Stimulated activated CD8-positive, alpha-beta memory T cell treated with anti-CD3 and anti-CD28 coated beads, Interleukin-4, amount 100 ng/mL, for 48 hours (primary cell): Measurements from ENCODE around the gene ZFYVE28.

Source experiments
- DNase-seq: peaks from one replicate; pipeline ENCODE4 v3.0.0-alpha.2; 2020

Gene ZFYVE28

GRCh38 chr4:2268357-2269205 is 149.9 kb downstream of the ZFYVE28 start:
- no peak for DNase-seq

DNA sequence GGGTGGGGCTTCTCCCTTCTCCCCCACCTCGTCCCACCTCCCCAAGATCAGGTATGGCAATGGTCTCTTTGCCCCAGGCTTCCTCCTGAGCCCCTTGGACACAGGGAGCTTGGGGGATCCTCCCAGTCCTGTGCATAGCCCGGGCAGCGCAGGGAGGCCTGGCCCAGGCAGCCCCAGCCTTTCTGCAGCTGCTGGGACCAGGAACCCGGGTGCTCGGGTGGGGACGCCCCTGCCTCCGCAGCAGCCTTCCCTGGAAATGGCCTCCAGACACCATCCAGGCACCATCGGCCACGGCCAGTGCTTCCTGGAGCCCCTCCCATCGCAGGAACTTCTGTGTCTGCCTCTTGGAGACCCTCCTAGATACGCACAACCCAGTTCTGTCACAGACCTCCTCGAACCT is 150.6 kb downstream of the ZFYVE28 start:
- no peak for DNase-seq

DNA sequence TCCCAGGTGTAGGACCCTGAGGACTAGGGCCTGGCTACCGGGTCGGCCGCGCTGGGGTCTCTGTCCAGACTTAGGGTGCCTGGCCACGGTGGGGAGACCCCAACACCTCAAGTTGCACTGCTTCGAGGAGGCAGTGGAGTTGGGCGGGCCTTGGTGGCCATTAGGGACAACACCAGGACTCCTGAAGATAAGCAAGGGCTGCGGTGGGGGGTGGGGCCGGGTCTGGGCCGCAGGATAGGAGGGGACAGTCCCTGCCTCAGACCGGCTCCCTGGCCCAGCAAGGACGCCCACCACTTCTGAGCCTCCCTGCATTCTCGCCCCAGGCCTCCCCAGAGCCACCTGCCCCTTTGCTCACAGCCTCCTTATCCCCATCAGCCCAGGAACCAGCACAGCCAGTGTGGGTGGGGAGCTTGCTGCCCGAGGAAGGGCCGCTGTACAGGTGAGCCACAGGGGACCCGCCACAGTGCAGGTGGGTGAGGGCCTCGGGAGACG is 151.1 kb downstream of the ZFYVE28 start:
- DNase-seq = no peak

GRCh38 chr4:2266821-2267220 is 151.6 kb downstream of the ZFYVE28 start:
- DNase-seq = no peak

DNA sequence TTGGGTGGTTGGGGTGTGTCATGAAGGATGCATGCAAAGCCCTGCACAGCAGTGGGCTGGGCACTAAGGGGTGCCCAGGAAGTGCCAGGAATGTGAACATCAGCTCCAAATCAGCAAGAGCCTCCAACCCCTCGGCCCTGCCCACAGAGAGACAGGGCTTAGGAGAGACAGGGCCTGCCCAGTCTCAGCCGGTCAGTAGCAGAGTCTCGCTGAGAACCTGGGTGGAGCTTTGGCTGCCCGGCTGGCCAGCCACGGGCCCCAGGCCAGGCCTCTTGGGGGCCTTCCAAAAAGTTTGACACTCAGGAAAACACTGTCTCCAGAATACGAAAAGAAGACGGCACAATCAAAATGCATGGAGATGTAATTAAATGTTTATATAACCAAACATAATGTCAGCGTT is 152.3 kb downstream of the ZFYVE28 start:
- no peak for DNase-seq

DNA sequence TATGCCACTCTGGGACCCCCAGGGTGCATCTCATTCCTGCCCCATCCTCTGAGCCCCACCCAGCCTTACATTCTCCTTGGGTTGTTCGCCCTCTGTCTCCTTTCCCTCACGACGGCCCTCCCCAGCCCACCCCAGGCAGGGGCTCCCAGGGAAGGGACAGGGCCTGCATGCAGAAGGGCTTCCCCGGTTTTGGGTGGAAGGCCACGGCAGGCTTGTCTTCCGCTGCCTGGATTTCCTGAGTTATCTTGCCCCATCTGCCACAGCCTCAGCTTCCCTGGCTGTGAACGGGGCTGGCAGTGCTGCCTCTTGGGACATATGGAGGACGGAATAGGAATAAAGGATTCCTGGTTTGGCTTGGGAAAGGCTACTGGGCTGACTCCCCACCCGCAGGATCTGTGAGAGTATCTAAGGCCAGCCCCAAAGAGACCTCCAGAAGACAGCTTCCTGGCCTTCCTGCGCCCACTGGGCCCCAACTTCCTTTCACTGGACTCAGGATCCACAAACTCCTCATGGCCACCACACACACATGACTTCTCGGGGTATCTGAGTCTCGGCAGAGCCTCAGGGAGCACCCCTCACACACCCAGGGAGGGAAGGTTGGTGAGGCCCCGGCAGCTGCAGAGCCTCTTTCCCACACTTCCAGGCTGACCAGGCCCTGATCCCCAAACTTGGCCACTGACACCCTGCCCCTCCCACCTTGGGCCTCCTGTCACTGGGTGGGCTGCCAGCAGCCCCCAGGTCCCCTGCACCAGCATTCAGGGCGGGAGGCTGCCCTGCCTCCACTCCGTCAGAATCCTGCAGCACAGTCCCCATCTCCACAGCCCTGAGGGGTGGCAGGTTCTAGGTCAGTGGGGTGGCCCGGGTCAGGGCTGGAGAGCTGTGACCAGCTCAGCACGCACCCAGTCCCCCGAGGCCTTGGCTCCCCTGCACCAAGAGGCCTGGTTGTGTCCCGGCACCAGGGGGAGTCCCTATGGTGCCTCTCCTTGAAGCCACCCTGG is 153.0 kb downstream of the ZFYVE28 start:
- no peak for DNase-seq

DNA sequence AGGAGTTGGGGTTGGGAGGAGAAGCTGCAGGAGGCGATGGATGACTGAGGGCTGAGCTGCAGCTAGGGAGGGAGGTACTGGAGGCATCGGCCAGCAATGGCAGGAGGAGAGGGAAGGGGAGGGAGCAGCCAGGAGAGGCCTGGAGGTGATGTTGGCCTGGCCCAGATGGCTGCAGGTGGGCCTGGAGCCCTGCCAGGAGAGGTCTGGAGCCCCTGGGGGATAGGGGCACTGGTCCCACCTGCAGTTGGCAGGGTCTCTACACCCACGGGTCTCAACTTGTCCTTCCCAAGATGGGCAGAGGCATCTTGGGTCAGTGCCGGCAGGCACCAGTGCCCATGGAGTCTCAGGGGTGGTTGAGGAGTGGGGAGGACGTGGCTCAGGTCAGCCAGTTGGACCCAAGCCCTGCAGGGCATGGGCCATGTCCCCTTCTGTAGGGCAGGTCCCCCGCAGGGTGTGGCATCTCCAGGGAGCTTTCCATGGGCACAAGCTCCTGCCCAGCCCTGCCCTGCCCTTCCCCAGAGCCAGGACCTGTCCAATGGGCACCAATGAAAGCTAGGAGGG is 153.9 kb downstream of the ZFYVE28 start:
- no peak for DNase-seq

GRCh38 chr4:2263926-2264321 is 154.5 kb downstream of the ZFYVE28 start:
- DNase-seq = no peak

DNA sequence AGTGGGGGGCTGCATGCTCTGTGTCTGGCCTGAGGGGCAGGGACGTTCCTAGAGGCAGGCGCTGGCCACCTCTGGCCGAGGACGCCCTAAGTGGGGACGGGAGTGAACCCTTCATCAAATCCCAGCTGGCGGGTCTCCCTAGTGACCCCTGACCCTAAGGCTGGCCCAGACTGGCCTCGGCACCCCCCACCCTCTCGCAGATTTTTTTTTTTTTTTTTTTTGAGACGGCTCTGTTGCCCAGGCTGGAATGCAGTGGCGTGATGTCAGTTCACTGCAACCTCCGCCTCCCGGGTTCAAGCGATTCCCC is 155.5 kb downstream of the ZFYVE28 start:
- DNase-seq = no peak

DNA sequence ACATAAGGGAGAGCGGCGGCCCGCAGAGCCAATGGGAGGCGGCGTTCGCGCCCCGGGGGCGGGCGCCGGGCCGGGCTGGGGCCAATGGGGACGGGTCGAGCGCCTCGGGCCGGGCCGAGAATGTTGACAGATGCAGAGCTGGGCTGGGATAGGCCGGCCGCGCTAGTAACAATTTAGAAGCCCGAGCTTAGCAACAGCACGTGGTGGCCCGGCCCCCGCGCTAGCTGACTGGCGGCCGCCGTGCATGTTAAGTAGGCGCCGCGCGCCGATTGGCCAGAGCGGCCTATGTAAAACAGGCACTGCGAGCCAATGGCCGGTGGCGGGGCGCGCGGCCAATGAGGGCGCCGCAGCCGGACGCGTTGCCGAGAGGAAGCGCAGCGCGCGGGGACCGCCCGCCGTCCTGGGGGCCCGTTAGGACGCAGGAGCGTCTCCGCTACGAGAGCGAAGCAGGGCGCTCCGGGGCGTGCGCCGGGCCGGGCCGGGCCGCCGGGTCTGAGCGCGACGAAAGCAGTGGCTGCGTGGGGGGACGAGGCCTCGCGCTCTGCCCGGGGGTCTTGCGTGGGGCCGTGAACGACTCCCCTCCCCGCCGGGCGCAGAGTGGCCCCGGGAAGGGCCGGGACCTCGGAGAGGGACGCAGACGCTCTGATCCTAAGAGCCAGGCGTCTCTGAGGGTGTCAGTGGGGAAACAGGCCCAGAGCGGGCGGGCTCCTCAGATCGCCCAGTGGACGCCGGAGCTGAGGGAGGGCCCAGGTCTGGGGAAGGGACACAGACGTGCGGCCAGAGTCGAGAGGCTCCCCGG is 156.1 kb downstream of the ZFYVE28 start:
- peak; percentile 96 for DNase-seq

DNA sequence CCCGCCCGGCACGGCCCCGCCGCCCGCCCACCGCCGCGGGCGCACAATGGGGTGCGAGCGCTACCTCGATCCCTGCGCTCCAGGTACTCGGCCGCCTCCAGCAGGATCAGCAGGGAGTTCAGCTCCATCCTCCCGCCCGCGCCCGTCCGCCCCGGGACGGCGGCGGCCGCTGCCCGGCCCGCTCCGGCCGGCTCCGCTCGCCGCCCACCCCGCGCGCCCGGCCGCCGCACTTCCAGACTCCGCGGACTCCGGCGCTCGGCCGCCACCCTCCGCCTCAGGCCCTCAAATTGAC is 156.6 kb downstream of the ZFYVE28 start, which contains the start of gene MXD4:
Gene MXD4, minus strand, starts transcription at position 257 of the 292 bp plus-strand sequence. Its CDS starts 129 bp downstream, at position 128.
- DNase-seq = no peak

- peak; percentile 68 for DNase-seq
Observed at GRCh38 chr4:2261110-2261852, 157.2 kb downstream of the ZFYVE28 start.

DNA sequence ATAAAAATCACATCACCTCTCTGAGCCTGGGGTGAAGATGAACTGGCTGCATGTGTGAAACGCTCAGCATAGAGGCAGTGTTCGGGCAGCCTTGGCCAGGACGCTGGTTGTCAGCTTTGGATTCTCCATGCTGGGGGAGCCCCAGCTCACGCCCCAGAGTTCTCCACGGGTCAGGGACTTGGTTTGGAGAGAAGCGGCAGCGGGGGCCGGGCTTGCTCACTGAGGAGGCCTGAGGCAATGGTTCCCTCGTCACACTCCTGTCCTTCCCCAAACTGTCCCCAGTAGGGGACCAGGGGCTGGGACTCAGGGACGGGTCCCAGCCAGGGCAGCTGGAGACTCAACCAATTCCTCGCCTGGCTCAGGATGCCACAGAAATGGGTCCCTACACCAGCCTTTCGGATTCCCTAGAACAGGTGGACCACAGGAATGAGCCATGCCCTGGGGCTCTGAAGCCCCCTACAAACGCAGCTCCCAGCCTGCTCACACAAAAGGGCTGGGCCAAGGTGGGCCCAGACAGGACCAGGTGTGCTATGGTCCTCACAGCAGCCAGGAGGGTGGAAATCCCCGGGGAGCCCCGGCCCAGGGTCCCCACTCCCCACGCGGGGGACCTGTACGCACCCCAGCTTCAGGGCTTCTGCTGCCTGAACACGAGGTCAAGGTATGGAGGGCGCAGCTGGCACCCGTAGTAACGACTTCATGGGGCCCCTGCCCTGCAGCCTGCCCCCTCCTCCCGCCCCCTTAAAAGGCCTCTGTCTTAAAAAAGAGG is 157.9 kb downstream of the ZFYVE28 start:
- no peak for DNase-seq

- DNase-seq = no peak
Observed at GRCh38 chr4:2259541-2260343, 158.7 kb downstream of the ZFYVE28 start.

- no peak for DNase-seq
Observed at GRCh38 chr4:2259036-2259540, 159.4 kb downstream of the ZFYVE28 start.

GRCh38 chr4:2258091-2259035 is 160.1 kb downstream of the ZFYVE28 start:
- peak; percentile 21 for DNase-seq

GRCh38 chr4:2257361-2258081 is 160.9 kb downstream of the ZFYVE28 start:
- peak; percentile 21 for DNase-seq

GRCh38 chr4:2256781-2257191 is 161.7 kb downstream of the ZFYVE28 start:
- DNase-seq = peak; percentile 18
